Measurements from ENCODE around the gene TRPV6.

Gene TRPV6

GRCh38 chr7:142871260-142872105 lies 14.1 kb downstream of the TRPV6 start:
- intact Hi-C loops (cut with DNase I) = no loop called here
- peak in 1 of 10 donors; percentile 84 for DNase-seq

GRCh38 chr7:142870566-142871259 lies 14.8 kb downstream of the TRPV6 start:
- intact Hi-C loops (cut with DNase I) = no loop called here
- DNase-seq = peak in 1 of 10 donors; percentile 75

- peak in 1 of 10 donors; percentile 59 for DNase-seq
- intact Hi-C loops (cut with DNase I) = no loop called here
These were observed 15.4 kb downstream of the TRPV6 start for GRCh38 chr7:142870147-142870559.

- intact Hi-C loops (cut with DNase I) = no loop called here
- no peak for DNase-seq
These were observed 16.1 kb downstream of the TRPV6 start for GRCh38 chr7:142869434-142869833.

DNA sequence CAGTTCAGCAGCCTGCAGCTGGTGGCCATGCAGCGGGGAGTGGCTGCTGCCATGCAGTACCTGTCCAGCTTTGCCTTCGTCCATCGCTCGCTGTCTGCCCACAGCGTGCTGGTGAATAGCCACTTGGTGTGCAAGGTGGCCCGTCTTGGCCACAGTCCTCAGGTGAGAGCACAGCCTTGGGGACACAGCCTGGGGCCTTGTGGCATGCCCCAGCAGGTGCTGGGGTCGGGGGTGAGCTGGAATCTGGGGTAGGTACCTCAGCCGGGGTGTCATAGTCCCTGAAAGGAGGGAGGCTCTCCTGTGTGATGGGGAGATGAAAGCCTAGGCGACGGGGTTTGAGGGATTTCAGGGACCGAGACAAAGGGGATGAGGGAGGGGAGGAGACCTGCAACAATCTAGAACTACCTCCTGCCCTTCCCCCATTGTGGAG lies 16.5 kb downstream of the TRPV6 start:
- DNase-seq = peak in 1 of 10 donors; percentile 72
- intact Hi-C loops (cut with DNase I) = no loop called here

DNA sequence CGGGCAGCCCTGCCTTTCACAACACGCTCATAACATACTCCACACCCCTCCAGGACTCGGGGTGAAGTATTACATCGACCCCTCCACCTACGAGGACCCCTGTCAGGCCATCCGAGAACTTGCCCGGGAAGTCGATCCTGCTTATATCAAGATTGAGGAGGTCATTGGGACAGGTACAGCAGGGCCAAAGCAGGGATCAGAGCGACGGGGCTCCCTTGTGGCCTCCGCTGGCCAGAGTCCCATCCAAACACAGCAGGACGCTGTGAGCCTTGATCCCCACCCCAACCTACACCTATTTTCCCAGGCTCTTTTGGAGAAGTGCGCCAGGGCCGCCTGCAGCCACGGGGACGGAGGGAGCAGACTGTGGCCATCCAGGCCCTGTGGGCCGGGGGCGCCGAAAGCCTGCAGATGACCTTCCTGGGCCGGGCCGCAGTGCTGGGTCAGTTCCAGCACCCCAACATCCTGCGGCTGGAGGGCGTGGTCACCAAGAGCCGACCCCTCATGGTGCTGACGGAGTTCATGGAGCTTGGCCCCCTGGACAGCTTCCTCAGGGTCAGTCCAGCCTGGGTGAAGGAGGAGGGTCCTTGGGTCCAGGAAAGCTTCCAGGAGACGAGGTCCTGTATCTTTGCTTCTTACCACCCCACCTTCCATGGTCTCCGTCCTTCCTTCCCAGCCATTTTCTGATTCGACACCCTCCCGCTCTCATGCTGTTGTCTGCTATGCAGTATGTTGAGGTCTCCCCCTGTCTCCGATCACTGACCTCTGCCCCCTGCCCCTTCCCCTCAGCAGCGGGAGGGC lies 17.2 kb downstream of the TRPV6 start:
- DNase-seq = peak in 1 of 10 donors; percentile 84
- intact Hi-C loops (cut with DNase I) = no loop called here

DNA sequence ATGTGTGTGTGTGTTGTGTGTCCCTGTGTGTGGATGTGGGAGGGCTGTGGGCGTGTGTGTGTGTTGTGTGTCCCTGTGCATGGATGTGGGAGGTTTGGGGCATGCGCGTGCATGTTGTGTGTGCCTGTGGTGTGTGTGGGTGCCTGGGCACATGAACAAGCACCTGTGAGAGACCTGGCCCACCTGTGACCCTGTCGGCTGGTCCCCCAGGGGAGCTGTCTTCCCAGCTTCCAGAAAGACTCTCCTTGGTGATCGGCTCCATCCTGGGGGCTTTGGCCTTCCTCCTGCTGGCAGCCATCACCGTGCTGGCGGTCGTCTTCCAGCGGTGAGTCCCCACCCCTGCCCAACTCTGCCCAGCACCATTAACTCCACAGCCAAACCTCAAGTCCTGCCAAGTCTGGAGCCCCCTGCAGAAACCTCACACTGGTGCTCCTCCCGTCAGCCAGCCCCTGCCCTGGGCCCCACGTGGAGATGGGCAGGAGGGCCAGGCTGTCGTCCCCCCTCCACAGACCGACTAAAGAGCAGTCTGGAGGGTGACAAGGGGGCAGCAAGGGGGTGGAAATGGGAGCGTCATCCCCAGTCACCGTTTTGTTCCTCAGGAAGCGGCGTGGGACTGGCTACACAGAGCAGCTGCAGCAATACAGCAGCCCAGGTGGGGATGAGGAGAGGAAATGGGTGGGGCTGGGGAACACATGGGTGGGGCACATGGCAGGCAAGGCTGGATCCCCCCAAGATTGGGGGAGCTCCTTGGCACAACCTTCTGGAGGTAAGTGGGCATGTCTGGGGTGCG lies 18.0 kb downstream of the TRPV6 start:
- intact Hi-C loops (cut with DNase I) = no loop called here
- peak in 2 of 10 donors; percentile 70 to 84 for DNase-seq

- intact Hi-C loops (cut with DNase I) = no loop called here
- DNase-seq = no peak
These were observed 18.5 kb downstream of the TRPV6 start for GRCh38 chr7:142867097-142867378.

- peak in 3 of 10 donors; percentile 74 to 92 (median 85) for DNase-seq
- intact Hi-C loops (cut with DNase I) = no loop called here
These were observed 19.0 kb downstream of the TRPV6 start for GRCh38 chr7:142866361-142867096.

- intact Hi-C loops (cut with DNase I) = no loop called here
- peak in 1 of 10 donors; percentile 69 for DNase-seq
These were observed 19.8 kb downstream of the TRPV6 start for GRCh38 chr7:142865766-142866165.

DNA sequence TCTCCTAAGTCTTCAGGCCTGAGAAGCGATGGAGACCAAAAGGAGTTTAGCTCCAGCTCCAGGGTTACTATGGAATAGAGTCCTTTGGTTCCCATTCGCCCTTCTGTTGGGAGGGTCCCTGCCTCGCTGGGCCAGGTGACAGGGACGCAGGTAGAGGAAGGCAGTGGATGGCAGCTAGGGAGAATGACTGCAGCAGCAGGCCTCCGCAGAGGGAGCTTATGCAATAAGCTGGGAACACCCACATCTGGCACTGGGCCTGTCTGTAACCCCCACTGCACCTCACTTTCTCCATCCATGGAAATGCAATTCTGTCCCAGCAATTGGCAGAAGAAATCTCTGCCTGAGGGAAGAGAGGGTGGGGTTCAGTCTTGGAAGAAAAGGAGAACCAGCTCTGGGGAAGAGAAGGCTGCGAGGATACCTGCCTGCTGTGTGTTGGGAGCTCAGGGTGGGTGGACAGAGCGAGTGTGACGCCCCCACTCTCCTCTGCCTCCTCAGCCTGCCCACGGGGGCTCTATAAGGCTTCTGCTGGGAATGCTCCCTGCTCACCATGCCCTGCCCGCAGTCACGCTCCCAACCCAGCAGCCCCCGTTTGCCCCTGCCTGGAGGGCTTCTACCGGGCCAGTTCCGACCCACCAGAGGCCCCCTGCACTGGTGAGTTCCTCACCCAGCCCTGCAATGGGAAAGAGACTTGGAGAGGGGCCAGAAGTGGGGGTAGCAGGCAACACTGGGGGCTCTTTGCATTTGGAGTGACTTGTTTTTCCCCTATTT lies 20.4 kb downstream of the TRPV6 start:
- intact Hi-C loops (cut with DNase I) = no loop called here
- DNase-seq = peak in 6 of 10 donors; percentile 58 to 92 (median 78)

GRCh38 chr7:142863891-142864685 lies 21.5 kb downstream of the TRPV6 start:
- peak in 1 of 10 donors; percentile 82 for DNase-seq
- intact Hi-C loops (cut with DNase I) = no loop called here

DNA sequence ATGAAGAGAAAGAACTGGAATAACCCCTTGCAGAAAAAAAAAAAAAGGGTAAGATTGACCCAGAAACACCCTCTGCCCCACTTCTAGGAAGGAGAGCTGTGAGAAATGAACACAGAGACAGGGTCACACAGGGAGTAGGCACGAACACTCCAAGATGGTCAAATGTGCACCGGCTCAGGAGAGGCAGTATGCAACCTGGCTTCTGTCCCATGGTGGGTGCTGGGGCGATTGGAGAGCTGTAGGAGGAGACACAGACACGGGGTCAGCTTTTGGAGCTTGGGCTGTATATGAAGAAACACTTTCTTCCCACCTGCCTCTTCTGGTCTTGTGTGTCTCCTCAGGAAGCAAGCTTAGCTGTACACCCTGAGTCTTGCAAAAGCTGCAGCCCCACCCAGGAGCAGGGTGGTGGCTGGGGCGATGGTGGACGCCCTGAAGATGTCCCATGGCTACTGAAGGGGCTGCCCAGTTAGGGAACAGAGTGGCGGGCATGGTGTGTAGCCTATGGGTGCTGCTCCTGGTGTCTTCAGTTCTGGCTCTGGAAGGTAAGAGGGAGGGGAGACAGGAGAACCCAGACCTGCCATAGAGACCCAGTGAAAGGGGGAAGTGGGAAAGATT lies 22.7 kb downstream of the TRPV6 start:
- peak in 1 of 10 donors; percentile 58 for DNase-seq
- intact Hi-C loops (cut with DNase I) = no loop called here

DNA sequence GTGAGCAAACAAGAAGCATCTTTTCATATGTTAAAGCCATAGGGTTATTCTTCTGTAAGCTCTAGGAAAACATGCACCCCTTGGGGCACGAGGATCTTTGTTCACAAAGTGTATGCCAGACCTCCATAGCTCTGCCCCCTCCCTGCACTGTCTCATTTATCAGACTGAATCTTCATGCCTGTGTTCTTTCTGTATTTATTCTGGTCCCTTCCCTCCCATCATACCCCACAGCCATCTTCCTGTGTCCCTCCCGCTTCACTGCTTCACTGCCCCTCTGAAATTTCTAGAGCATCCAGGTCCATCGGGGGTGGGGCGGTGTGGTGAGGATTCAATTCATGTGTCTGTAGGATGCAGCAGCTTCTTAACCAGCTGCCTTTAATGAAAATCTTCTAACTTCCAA lies 23.2 kb downstream of the TRPV6 start:
- intact Hi-C loops (cut with DNase I) = no loop called here
- peak in 1 of 10 donors; percentile 61 for DNase-seq

- intact Hi-C loops (cut with DNase I) = no loop called here
These were observed 24.6 kb downstream of the TRPV6 start for GRCh38 chr7:142860968-142861367.

GRCh38 chr7:142859829-142860228 lies 25.7 kb downstream of the TRPV6 start:
- intact Hi-C loops (cut with DNase I) = no loop called here
- no peak for DNase-seq

More at GRCh38 chr7:142860968-142861367, 24.6 kb downstream of the TRPV6 start:
- no peak for DNase-seq

DNA sequence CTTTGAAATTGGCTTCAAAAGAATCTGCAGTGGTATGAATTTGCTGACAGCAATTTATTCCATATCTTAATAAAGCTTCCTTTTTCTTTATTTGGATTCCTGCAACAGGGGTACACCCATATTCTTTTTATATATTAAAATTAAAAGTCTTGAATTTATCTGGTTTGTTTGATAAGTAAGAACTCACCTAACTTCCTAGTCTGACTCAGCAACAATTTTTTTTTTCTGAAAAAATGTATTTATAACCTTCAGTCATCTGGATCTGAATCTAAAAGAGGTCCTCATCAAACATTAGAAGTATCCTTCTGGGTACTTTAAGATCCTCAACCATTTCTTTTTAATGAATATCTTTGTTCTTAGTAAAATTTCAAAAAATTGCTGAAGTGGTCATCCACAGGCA lies 26.1 kb downstream of the TRPV6 start:
- DNase-seq = no peak
- intact Hi-C loops (cut with DNase I) = no loop called here
